Astrocyte of the cerebellum (primary cell): ENCODE measurements around the gene FAM13C.

Experiments
- DNase-seq: peaks from one replicate; pipeline ENCODE4 v3.0.0-alpha.2; 2011; ENCODE audit warnings: low read depth
- H3K4me3 ChIP-seq: 2 replicates; pipeline ENCODE4 v1.5.1; 2011; ENCODE audit warnings: mild to moderate bottlenecking, low read depth, low read length, moderate library complexity
- CTCF ChIP-seq: IDR thresholded peaks from 2 replicates; pipeline ENCODE4 v1.5.1; 2012; ENCODE audit warnings: low read length, low read depth, moderate library complexity, mild to moderate bottlenecking; ENCODE audit errors: missing control alignments
- in situ Hi-C: cut with HindIII; loops from 2 replicates; pipeline ENCODE4 v1.10.0; 2017; ENCODE audit warnings: low sequenced_read_pairs

FAM13C gene

GRCh38 chr10:59216178-59216869 lies 146.0 kb downstream of the FAM13C start:
- TF ChIP-seq CTCF: no peak
- in situ Hi-C loops: no loop called here
- H3K4me3 ChIP-seq: no peak overlapping the region
- no peak for DNase-seq

DNA sequence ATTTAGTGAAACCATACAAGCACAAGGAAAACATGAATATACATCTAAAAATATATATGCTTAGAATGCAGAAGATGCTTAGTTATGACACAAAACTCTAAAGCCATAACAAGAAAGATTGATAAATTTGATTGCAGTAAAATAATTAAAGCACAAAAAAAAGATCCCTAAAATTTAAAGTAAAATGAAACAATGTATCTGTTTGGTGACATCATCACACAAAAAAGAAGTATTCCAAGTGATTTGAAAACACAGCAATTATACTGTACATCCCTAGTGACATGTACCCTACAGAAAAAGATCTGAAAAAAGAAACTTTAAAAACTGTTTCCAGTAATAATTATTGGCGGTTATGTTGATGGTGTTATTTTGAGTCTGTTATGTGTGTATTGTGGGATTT lies 148.2 kb downstream of the FAM13C start:
- in situ Hi-C loops: no loop called here
- DNase-seq: no peak
- no peak for TF ChIP-seq CTCF
- no peak overlapping the region for H3K4me3 ChIP-seq

DNA sequence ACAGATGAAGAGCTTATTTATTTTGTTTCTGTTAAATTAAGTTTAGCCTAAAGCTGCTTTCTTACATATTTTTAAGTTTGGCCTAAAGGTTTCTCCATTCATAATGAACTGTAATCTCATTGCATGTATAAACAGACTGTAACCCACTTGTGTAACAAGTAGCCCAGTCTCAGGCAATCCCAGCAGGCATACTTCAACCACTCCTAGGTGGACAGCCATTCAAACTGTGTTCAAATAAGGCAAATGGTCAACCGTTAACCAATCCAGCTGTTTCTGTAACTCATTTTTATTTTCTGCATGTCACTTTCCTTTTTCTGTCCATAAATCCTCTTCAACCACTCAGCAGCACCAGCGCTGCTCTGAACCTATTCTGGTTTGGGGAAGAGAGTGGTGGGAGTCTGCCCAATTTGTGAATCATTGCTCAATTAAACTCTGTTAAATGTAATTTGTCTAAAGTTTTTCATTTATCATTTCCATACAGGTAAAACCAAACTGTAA lies 150.0 kb downstream of the FAM13C start:
- in situ Hi-C loops: no loop called here
- H3K4me3 ChIP-seq: no peak overlapping the region
- no peak for DNase-seq
- no peak for TF ChIP-seq CTCF

DNA sequence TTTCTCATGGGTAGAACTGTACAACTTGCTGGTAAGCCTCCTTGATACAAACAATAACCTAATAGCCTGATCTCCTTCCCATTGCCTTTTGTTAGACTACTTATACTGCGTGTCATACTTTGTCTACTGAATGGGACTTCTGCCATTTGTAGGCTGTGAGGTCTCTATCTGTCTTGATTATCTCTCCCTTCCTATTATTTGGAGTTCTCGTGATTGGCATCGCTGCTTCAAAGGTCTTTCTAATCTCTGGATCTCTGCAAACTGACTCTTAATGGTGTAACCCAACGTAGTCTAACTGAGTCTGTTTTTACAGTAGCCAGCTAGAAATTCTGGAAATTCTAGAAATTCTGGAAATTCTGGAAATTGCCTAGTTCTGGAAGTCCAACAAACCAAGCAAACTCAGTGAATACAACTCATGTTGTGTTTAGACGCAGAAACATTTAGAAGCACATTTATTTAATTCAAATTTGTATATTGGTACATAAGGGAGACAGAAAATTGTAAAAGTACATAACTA lies 156.1 kb downstream of the FAM13C start:
- in situ Hi-C loops: no loop called here
- DNase-seq: no peak
- no peak overlapping the region for H3K4me3 ChIP-seq
- TF ChIP-seq CTCF: no peak
